Esophagus muscularis mucosa (tissue), 4 donors: ENCODE data around the gene CEP57. TPM values are rescaled to one million over a fixed set of nuclear protein-coding genes. Genes with fewer than 3 reads are reported as not detected.

Experiments used
- DNase-seq: peaks from one replicate; pipeline ENCODE4 v3.0.0-alpha.2; 2017; ENCODE audit errors: extremely low spot score
- H3K27ac ChIP-seq, 4 donors: fragments of 200-600 bp; sonication (generic); replicated peaks in 1 of 4; 1 replicate in 3 of 4; 2 replicates in 1 of 4; pipeline ENCODE4 v1.5.1; 2016 to 2019; ENCODE audit warnings: mild to moderate bottlenecking in 1 of 4
- H3K27me3 ChIP-seq, 4 donors: fragments of 200-600 bp; sonication (generic); one replicate each; pipeline versions ENCODE4 v1.5.1 to v1.6.0; 2016 to 2019
- H3K36me3 ChIP-seq, 4 donors: fragments of 200-600 bp; sonication (generic); one replicate each; pipeline ENCODE4 v1.5.1; 2016 to 2019
- H3K4me1 ChIP-seq, 4 donors: fragments of 200-600 bp; sonication (generic); one replicate each; pipeline ENCODE4 v1.5.1; 2016 to 2019
- H3K4me3 ChIP-seq, 4 donors: fragments of 200-600 bp; sonication (generic); 1 replicate in 2 of 4; 2 replicates in 2 of 4; pipeline ENCODE4 v1.5.1; 2016 to 2019; ENCODE audit warnings: mild to moderate bottlenecking in 4 of 4, moderate library complexity in 1 of 4
- H3K9me3 ChIP-seq, 4 donors: fragments of 200-600 bp; sonication (generic); 1 replicate in 3 of 4; 2 replicates in 1 of 4; pipeline ENCODE4 v1.5.1; 2016 to 2019
- CTCF ChIP-seq, 3 experiments: fragments of 200-600 bp in 2 of 3; fragments of 450-650 bp in 1 of 3; sonication (generic) in 2 of 3; IDR thresholded peaks; one replicate each; pipeline ENCODE4 v1.5.1; 2017 to 2019; ENCODE audit warnings: antibody characterized with exemption in 3 of 3, mild to moderate bottlenecking in 2 of 3, moderate library complexity in 1 of 3
- EP300 ChIP-seq: sonication (generic); formaldehyde crosslinking; IDR thresholded peaks from one replicate; pipeline ENCODE4 v1.6.1; 2017; ENCODE audit warnings: antibody characterized with exemption
- POLR2A ChIP-seq: fragments of 450-650 bp; IDR thresholded peaks from one replicate; pipeline ENCODE4 v1.6.1; 2017; ENCODE audit warnings: antibody characterized with exemption, moderate library complexity, mild to moderate bottlenecking, low read depth
- POLR2AphosphoS5 ChIP-seq, 2 donors: sonication (generic); formaldehyde crosslinking; IDR thresholded peaks; one replicate each; pipeline ENCODE4 v1.6.1; 2017; ENCODE audit warnings: antibody characterized with exemption in 2 of 2
- WGBS: methylation state at CpG from one replicate; pipeline ENCODE4 v1.1.5; 2018; 5-methylcytosine and 5-hydroxymethylcytosine counted together
- intact Hi-C: fragments of 100-400 bp; cut with DNase I; formaldehyde crosslinking; loops from one replicate; pipeline ENCODE4 v1.15.1; 2023
- total RNA-seq, 4 donors: library from RNA; depleted of rRNA; stranded (reverse); fragments of >200 nt; gene quantifications; one replicate each; pipeline versions ENCODE4 v1.1.0 to v1.2.1, GENCODE V29; 2016

The CEP57 gene
- total RNA-seq, 4 donors from 2014 or later: 22.9 to 46.9 (median 23.9) TPM

GRCh38 chr11:95768521-95768920, 21.8 kb upstream of the CEP57 start:
- TF ChIP-seq POLR2A (no peak), EP300 (no peak), CTCF (IDR thresholded peaks at IDR 0.05) (no peak), POLR2AphosphoS5 (IDR thresholded peaks at IDR 0.05) (no peak)
- Histone ChIP-seq H3K4me3 (no peak overlapping the region), H3K9me3 (no peaks in the 10 kb centered on the region), H3K27me3 (no peaks in the 10 kb centered on the region), H3K36me3 (peaks cover 0 to 36% (median 20%) of the 10 kb centered on the region in 4 donors), H3K4me1 (peaks cover 0 to 9% (median 0%) of the 10 kb centered on the region in 4 donors), H3K27ac (no peak overlapping the region)
- no peak for DNase-seq
- intact Hi-C loops: loop anchor here (5.0 to 10.0 kb wide), 3 partner anchors 534 to 794 kb away; partner anchors contain the start of genes CWC15, KDM4D, SESN3 and SRSF8
- 78% methylated on average over 2 of the region's 2 CpGs for WGBS

GRCh38 chr11:95776859-95777258, 13.4 kb upstream of the CEP57 start:
- no peaks in the 10 kb centered on the region for H3K4me1 ChIP-seq
- H3K9me3 ChIP-seq: no peaks in the 10 kb centered on the region
- peaks cover 29 to 91% (median 63%) of the 10 kb centered on the region in 4 donors for H3K36me3 ChIP-seq
- intact Hi-C loops: no loop called here
- DNase-seq: no peak
- TF ChIP-seq CTCF (IDR thresholded peaks at IDR 0.05) (no peak), POLR2AphosphoS5 (IDR thresholded peaks at IDR 0.05) (no peak), EP300 (no peak), POLR2A (no peak)
- H3K27me3 ChIP-seq: no peaks in the 10 kb centered on the region
- no peak overlapping the region for H3K27ac ChIP-seq
- H3K4me3 ChIP-seq: no peak overlapping the region

- peaks cover 35 to 95% (median 75%) of the 10 kb centered on the region in 4 donors for H3K36me3 ChIP-seq
- H3K4me3 ChIP-seq: no peak overlapping the region
- intact Hi-C loops: no loop called here
- H3K4me1 ChIP-seq: no peaks in the 10 kb centered on the region
- no peak for DNase-seq
- no peaks in the 10 kb centered on the region for H3K27me3 ChIP-seq
- 95% methylated on average over 3 of the region's 3 CpGs for WGBS
- no peaks in the 10 kb centered on the region for H3K9me3 ChIP-seq
- H3K27ac ChIP-seq: no peak overlapping the region
- TF ChIP-seq EP300 (no peak), POLR2AphosphoS5 (IDR thresholded peaks at IDR 0.05) (no peak), POLR2A (no peak), CTCF (IDR thresholded peaks at IDR 0.05) (no peak)
These were observed 11.6 kb upstream of the CEP57 start for GRCh38 chr11:95778699-95779098.

GRCh38 chr11:95780544-95780943, 9.8 kb upstream of the CEP57 start:
- Histone ChIP-seq H3K27ac (no peak overlapping the region), H3K36me3 (peaks cover 38 to 95% (median 75%) of the 10 kb centered on the region in 4 donors), H3K4me1 (no peaks in the 10 kb centered on the region), H3K27me3 (no peaks in the 10 kb centered on the region), H3K9me3 (no peaks in the 10 kb centered on the region), H3K4me3 (no peak overlapping the region)
- 87% methylated on average over 2 of the region's 2 CpGs for WGBS
- intact Hi-C loops: no loop called here
- no peak for TF ChIP-seq POLR2AphosphoS5 (IDR thresholded peaks at IDR 0.05)
- TF ChIP-seq CTCF (IDR thresholded peaks at IDR 0.05): no peak
- TF ChIP-seq EP300: no peak
- no peak for TF ChIP-seq POLR2A
- DNase-seq: no peak

DNA sequence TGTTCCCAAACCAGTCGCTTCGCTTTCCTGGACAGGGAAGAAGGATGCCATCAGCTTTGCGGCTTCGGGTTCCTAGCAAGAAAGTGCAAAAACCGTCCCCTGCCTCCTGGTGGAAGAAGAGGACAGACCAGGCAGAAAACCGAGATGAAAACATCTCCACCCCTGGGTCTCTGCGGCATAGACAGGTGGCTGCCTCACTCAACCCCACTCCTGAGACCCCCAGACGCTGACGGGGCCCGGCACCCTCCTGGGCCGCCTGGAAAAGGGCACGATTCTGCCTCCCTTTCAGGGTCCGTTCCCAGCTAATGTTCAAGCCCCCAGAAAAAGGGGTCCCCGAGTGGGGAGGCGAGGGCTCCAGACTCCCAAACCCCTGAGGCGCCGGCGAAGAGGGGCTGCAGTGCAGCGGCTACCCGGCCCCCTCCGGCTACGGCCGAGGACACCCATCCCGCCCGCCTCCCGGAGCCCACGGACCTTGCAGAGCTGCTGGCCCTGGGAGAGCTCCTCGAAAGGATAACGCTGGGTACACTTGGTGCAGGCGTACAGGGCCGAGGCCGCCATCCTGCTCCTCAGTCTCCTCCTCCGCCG, 1.3 kb upstream of the CEP57 start:
- Histone ChIP-seq H3K27me3 (no peaks in the 10 kb centered on the region), H3K36me3 (peaks cover 26 to 37% (median 31%) of the 10 kb centered on the region in 4 donors), H3K4me3 (peak overlapping the region; percentile 84 to 94 (median 88)), H3K9me3 (no peaks in the 10 kb centered on the region), H3K27ac (peak overlapping the region; percentile 97 to 99 (median 98)), H3K4me1 (peaks cover 23 to 31% (median 29%) of the 10 kb centered on the region in 4 donors)
- intact Hi-C loops: no loop called here
- peak; percentile 92 for DNase-seq
- WGBS: 2% methylated on average over 12 of the region's 34 CpGs
- TF ChIP-seq EP300 (no peak), POLR2AphosphoS5 (IDR thresholded peaks at IDR 0.05) (no peak), CTCF (IDR thresholded peaks at IDR 0.05) (no peak), POLR2A (no peak)
